BE2C (cell line): ENCODE results near the gene PPP2R1B.

Experiments used
- DNase-seq: peaks from one replicate; pipeline ENCODE4 v3.0.0-alpha.2; 2020
- H3K27me3 ChIP-seq: fragments of 250-450 bp; sonication (Bioruptor Pico); 2 replicates; pipeline ENCODE4 v1.5.1; 2020; ENCODE audit warnings: mild to moderate bottlenecking
- H3K36me3 ChIP-seq: fragments of 250-450 bp; sonication (Bioruptor Pico); 2 replicates; pipeline ENCODE4 v1.5.1; 2020; ENCODE audit warnings: mild to moderate bottlenecking
- H3K4me1 ChIP-seq: fragments of 250-450 bp; sonication (Bioruptor Pico); 2 replicates; pipeline ENCODE4 v1.5.1; 2020
- H3K4me3 ChIP-seq: 2 replicates; pipeline ENCODE4 v1.5.1; 2011; ENCODE audit warnings: low read depth, low read length
- H3K9me3 ChIP-seq: fragments of 250-450 bp; sonication (Bioruptor Pico); 2 replicates; pipeline ENCODE4 v1.5.1; 2020
- CTCF ChIP-seq: IDR thresholded peaks from 2 replicates; pipeline ENCODE4 v1.5.1; 2012; ENCODE audit warnings: mild to moderate bottlenecking, low read depth, low read length

PPP2R1B gene

GRCh38 chr11:111762981-111763643 lies 3.1 kb downstream of the PPP2R1B start:
- peak; percentile 34; the same call in 1 of the 2 replicates for TF ChIP-seq CTCF
- Histone ChIP-seq H3K27me3 (no peaks in the 10 kb centered on the region), H3K9me3 (no peaks in the 10 kb centered on the region), H3K36me3 (peaks cover 44% of the 10 kb centered on the region), H3K4me3 (no peak overlapping the region), H3K4me1 (peaks cover 3% of the 10 kb centered on the region)
- no peak for DNase-seq

- H3K36me3 ChIP-seq, result peaks cover 47% of the 10 kb centered on the region
- H3K4me3 ChIP-seq, result no peak overlapping the region
- H3K9me3 ChIP-seq, result no peaks in the 10 kb centered on the region
- no peaks in the 10 kb centered on the region for H3K27me3 ChIP-seq
- H3K4me1 ChIP-seq, result peaks cover 3% of the 10 kb centered on the region
- TF ChIP-seq CTCF, result no peak
- no peak for DNase-seq
These were observed 3.7 kb downstream of the PPP2R1B start for GRCh38 chr11:111762526-111762925.

GRCh38 chr11:111761036-111761435 lies 5.2 kb downstream of the PPP2R1B start:
- H3K27me3 ChIP-seq, result no peaks in the 10 kb centered on the region
- no peak overlapping the region for H3K4me3 ChIP-seq
- DNase-seq, result no peak
- peaks cover 47% of the 10 kb centered on the region for H3K36me3 ChIP-seq
- no peak for TF ChIP-seq CTCF
- no peaks in the 10 kb centered on the region for H3K4me1 ChIP-seq
- H3K9me3 ChIP-seq, result no peaks in the 10 kb centered on the region

GRCh38 chr11:111759778-111760407 lies 6.3 kb downstream of the PPP2R1B start:
- Histone ChIP-seq H3K36me3 (peaks cover 51% of the 10 kb centered on the region), H3K9me3 (no peaks in the 10 kb centered on the region), H3K4me3 (no peak overlapping the region), H3K27me3 (no peaks in the 10 kb centered on the region), H3K4me1 (no peaks in the 10 kb centered on the region)
- no peak for TF ChIP-seq CTCF
- DNase-seq, result no peak

GRCh38 chr11:111759376-111759775 lies 6.8 kb downstream of the PPP2R1B start:
- TF ChIP-seq CTCF, result no peak
- H3K36me3 ChIP-seq, result peaks cover 52% of the 10 kb centered on the region

GRCh38 chr11:111756097-111756496 lies 10.1 kb downstream of the PPP2R1B start:
- no peak for TF ChIP-seq CTCF
- Histone ChIP-seq H3K36me3 (peaks cover 55% of the 10 kb centered on the region), H3K27me3 (no peaks in the 10 kb centered on the region), H3K9me3 (no peaks in the 10 kb centered on the region), H3K4me1 (no peaks in the 10 kb centered on the region), H3K4me3 (no peak overlapping the region)
- no peak for DNase-seq

More at GRCh38 chr11:111759376-111759775, 6.8 kb downstream of the PPP2R1B start:
- Histone ChIP-seq H3K9me3 (no peaks in the 10 kb centered on the region), H3K27me3 (no peaks in the 10 kb centered on the region), H3K4me1 (no peaks in the 10 kb centered on the region), H3K4me3 (no peak overlapping the region)
- DNase-seq, result no peak
